IMR-90 (cell line): ENCODE results near the gene TPX2. TPM values are rescaled to one million over a fixed set of nuclear protein-coding genes. Genes with fewer than 3 reads are reported as not detected.

Source experiments
- ATAC-seq: fragments of 200-7000 bp; cut with Tn5 transposase; 2 replicates; pipeline ENCODE4 v1.9.1; 2020; ENCODE audit warnings: low read depth, mild to moderate bottlenecking, moderate library complexity
- BruUV-seq: library from RNA; stranded (reverse); fragments of 400-500 nt; replicated peaks from 2 replicates; lab custom pipeline; 2021; lab: Mats Ljungman, UMichigan
- CTCF ChIA-PET: fragments of 300-600 bp; formaldehyde crosslinking; extraction: SDS; loops from one replicate; lab custom pipeline; 2021; ENCODE audit warnings: antibody characterized with exemption; lab: Yijun Ruan, JAX
- POLR2A ChIA-PET: fragments of 300-600 bp; sonication (Branson Sonifier 250); formaldehyde crosslinking; loops from one replicate; lab custom pipeline; 2022; ENCODE audit warnings: antibody characterized with exemption; ENCODE audit not compliant: unreplicated experiment; lab: Charles Lee
- DNase-seq: peaks from one replicate; pipeline ENCODE4 v3.0.0; 2013
- H2AFZ ChIP-seq: replicated peaks from 2 replicates; pipeline ENCODE3; 2013; ENCODE audit warnings: low read length, mild to moderate bottlenecking; ENCODE audit not compliant: poor library complexity
- H2AK5ac ChIP-seq: 2 replicates; pipeline ENCODE4 v1.6.1; 2013; ENCODE audit warnings: low read depth, low read length, inconsistent platforms
- H2AK9ac ChIP-seq: replicated peaks from 2 replicates; pipeline ENCODE3; 2013; ENCODE audit warnings: mild to moderate bottlenecking, low read depth, low read length, moderate library complexity; ENCODE audit not compliant: poor library complexity
- H2BK120ac ChIP-seq: 2 replicates; pipeline ENCODE4 v1.6.1; 2013; ENCODE audit warnings: low read depth, low read length, inconsistent platforms
- H2BK15ac ChIP-seq: 3 replicates; pipeline ENCODE4 v1.6.1; 2013; ENCODE audit warnings: low read depth, low read length, inconsistent platforms
- H2BK20ac ChIP-seq: 2 replicates; pipeline ENCODE4 v1.6.1; 2013; ENCODE audit warnings: low read depth, mild to moderate bottlenecking, inconsistent platforms, low read length, moderate library complexity
- H2BK5ac ChIP-seq: 2 replicates; pipeline ENCODE4 v1.6.1; 2013; ENCODE audit warnings: mild to moderate bottlenecking, low read depth, low read length, inconsistent platforms; ENCODE audit not compliant: poor library complexity, severe bottlenecking
- H3K14ac ChIP-seq: replicated peaks from 2 replicates; pipeline ENCODE4 v1.6.1; 2013; ENCODE audit warnings: low read depth, low read length, inconsistent platforms
- H3K18ac ChIP-seq: 2 replicates; pipeline ENCODE4 v1.6.1; 2013; ENCODE audit warnings: low read depth, low read length, control low read depth
- H3K23ac ChIP-seq: 2 replicates; pipeline ENCODE4 v1.6.1; 2013; ENCODE audit warnings: low read depth, low read length, inconsistent platforms
- H3K27ac ChIP-seq: 2 replicates; pipeline ENCODE4 v1.5.1; 2013; ENCODE audit warnings: mild to moderate bottlenecking, control low read depth, low read length; ENCODE audit not compliant: insufficient read depth
- H3K27me3 ChIP-seq: 2 replicates; pipeline ENCODE4 v1.6.1; 2013; ENCODE audit warnings: low read length; ENCODE audit not compliant: control insufficient read depth, insufficient read depth
- H3K36me3 ChIP-seq: 2 replicates; pipeline ENCODE4 v1.6.1; 2013; ENCODE audit warnings: low read length, mixed read lengths; ENCODE audit not compliant: control insufficient read depth, insufficient read depth
- H3K4ac ChIP-seq: 2 replicates; pipeline ENCODE4 v1.6.1; 2013; ENCODE audit warnings: low read depth, low read length, inconsistent platforms
- H3K4me1 ChIP-seq: 2 replicates; pipeline ENCODE4 v1.6.1; 2013; ENCODE audit warnings: low read length, mixed read lengths; ENCODE audit not compliant: control insufficient read depth, insufficient read depth
- H3K4me2 ChIP-seq: 2 replicates; pipeline ENCODE4 v1.6.1; 2013; ENCODE audit warnings: low read depth, mild to moderate bottlenecking, control low read depth, low read length, moderate library complexity
- H3K4me3 ChIP-seq: 2 replicates; pipeline ENCODE4 v1.5.1; 2013; ENCODE audit warnings: low read depth, mild to moderate bottlenecking, control low read depth, low read length, moderate library complexity; ENCODE audit not compliant: insufficient read depth
- H3K56ac ChIP-seq: 2 replicates; pipeline ENCODE4 v1.6.1; 2013; ENCODE audit warnings: low read length, inconsistent platforms; ENCODE audit not compliant: insufficient read depth; ENCODE audit errors: extremely low read depth
- H3K79me1 ChIP-seq, 2 experiments: 2 replicates each; pipeline ENCODE4 v1.6.1; 2013; ENCODE audit warnings: low read length in 2 of 2, inconsistent platforms in 1 of 2, low read depth in 1 of 2
- H3K9ac ChIP-seq: 2 replicates; pipeline ENCODE4 v1.6.1; 2013; ENCODE audit warnings: low read depth, low read length, control low read depth
- H3K9me1 ChIP-seq: 2 replicates; pipeline ENCODE4 v1.6.1; 2013; ENCODE audit warnings: low read length, inconsistent platforms; ENCODE audit not compliant: insufficient read depth
- H3K9me3 ChIP-seq: 2 replicates; pipeline ENCODE4 v1.6.1; 2013; ENCODE audit warnings: low read length; ENCODE audit not compliant: control insufficient read depth, insufficient read depth
- H4K20me1 ChIP-seq: 2 replicates; pipeline ENCODE4 v1.6.1; 2013; ENCODE audit warnings: low read length, inconsistent platforms; ENCODE audit not compliant: insufficient read depth
- H4K5ac ChIP-seq: 2 replicates; pipeline ENCODE4 v1.6.1; 2013; ENCODE audit warnings: mild to moderate bottlenecking, low read depth, low read length, control low read depth
- H4K8ac ChIP-seq, 2 experiments: 2 replicates each; pipeline ENCODE4 v1.6.1; 2013; ENCODE audit warnings: low read depth in 2 of 2, low read length in 2 of 2, control low read depth in 1 of 2, inconsistent platforms in 1 of 2
- H4K91ac ChIP-seq: 2 replicates; pipeline ENCODE4 v1.6.1; 2013; ENCODE audit warnings: low read depth, low read length, inconsistent platforms; ENCODE audit not compliant: insufficient read depth
- RFX5 ChIP-seq: IDR thresholded peaks from 2 replicates; pipeline ENCODE4 v1.8.0; 2012; ENCODE audit warnings: low read depth, mild to moderate bottlenecking, low read length, moderate library complexity
- WGBS, 2 experiments: methylation state at CpG; one replicate each; pipeline versions ENCODE4 v1.1.5 to v1.1.7; 2013; ENCODE audit warnings: missing lambda C conversion rate in 2 of 2; ENCODE audit not compliant: insufficient read length in 1 of 2; ENCODE audit errors: extremely low coverage in 2 of 2; 5-methylcytosine and 5-hydroxymethylcytosine counted together
- dilution Hi-C: fragments of 300-500 bp; cut with HindIII; formaldehyde crosslinking; loops from one replicate; pipeline ENCODE4 v1.14.3; 2018; ENCODE audit warnings: low sequenced_read_pairs; ENCODE audit not compliant: unreplicated experiment
- in situ Hi-C: fragments of 300-500 bp; cut with MboI; formaldehyde crosslinking; loops from 3 replicates; pipeline ENCODE4 v1.14.3; 2019; ENCODE audit warnings: low sequenced_read_pairs, inconsistent platforms, mixed read lengths
- intact Hi-C: fragments of 100-400 bp; cut with micrococcal nuclease; formaldehyde crosslinking; loops from 2 replicates; pipeline ENCODE4 v1.10.0; 2022
- polyA plus RNA-seq, 3 experiments: library from polyadenylated mRNA; depleted of rRNA; stranded (reverse); fragments of >200 nt; gene quantifications; 2 replicates each; pipeline ENCODE4 v1.2.3, GENCODE V29; 2012; ENCODE audit warnings: low replicate concordance in 1 of 3
- total RNA-seq: library from RNA; depleted of rRNA; stranded (reverse); fragments of >200 nt; gene quantifications from 2 replicates; pipeline ENCODE4 v1.2.3, GENCODE V29; 2012

Gene TPX2
- total and polyA plus RNA-seq, 2 of the 4 experiments (the other 2 are of a cell fraction): 28.5 to 72.2 TPM

DNA sequence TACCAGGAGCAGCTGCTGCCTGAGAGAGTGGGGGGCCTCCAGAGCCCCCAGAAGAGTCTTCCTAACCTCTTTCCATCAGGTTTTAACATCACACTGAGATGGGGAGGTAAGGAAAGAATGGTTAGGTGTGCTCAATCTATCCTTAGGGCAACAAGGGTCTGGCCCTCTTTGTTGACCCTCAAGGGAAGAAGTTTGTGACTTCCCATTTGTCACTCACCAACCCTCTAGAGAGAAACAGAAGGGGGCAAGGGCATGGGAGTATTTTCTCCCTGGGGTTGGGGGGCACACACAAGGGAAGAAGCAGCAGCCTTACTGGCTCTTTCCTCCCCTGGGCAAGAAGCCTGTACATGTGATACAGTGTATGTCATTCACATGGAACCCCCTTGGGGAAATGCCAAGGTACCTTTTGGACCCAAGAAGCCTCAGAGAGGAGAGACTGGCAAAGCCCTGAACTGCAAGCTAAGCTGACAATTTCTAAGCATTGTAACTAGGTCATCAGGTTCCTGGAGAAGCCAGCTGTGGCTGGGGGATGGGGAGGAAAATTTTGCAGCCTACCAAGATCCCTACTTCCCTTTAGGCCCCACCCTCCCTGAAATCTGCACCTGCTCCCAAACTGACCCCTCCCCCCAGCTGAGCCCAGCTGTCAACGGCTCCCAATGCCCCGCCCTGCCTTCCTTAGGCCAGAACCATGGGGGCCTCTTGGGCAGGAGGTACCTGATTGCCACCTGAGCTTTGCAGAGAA is 30.9 kb upstream of the TPX2 start:
- H3K4me3 ChIP-seq: no peak overlapping the region
- no peak for TF ChIP-seq RFX5
- H4K8ac ChIP-seq: no peak overlapping the region
- H3K27me3 ChIP-seq: no peaks in the 10 kb centered on the region
- H3K9ac ChIP-seq: no peak overlapping the region
- CTCF ChIA-PET: no interaction called here
- peaks cover 34% of the 10 kb centered on the region for H3K9me1 ChIP-seq
- no peak overlapping the region for H2BK20ac ChIP-seq
- WGBS, 2 experiments: no CpG with 5 or more reads among the region's 2 CpGs
- in situ Hi-C loops (no loop called here), intact Hi-C loops (no loop called here), dilution Hi-C loops (no loop called here)
- no peak overlapping the region for H3K27ac ChIP-seq
- H4K20me1 ChIP-seq: no peaks in the 10 kb centered on the region
- H3K36me3 ChIP-seq: peaks cover 21% of the 10 kb centered on the region
- peaks cover 43 to 81% of the 10 kb centered on the region in 2 experiments for H3K79me1 ChIP-seq
- ATAC-seq: no peak
- DNase-seq: no peak
- H4K91ac ChIP-seq: no peak overlapping the region
- no peak overlapping the region for H2AK5ac ChIP-seq
- H2BK15ac ChIP-seq: no peak overlapping the region
- H3K18ac ChIP-seq: no peak overlapping the region
- no peak overlapping the region for H3K4ac ChIP-seq
- no TSS peak for BruUV-seq
- H4K5ac ChIP-seq: no peak overlapping the region
- H3K9me3 ChIP-seq: no peaks in the 10 kb centered on the region
- H3K4me1 ChIP-seq: peaks cover 17% of the 10 kb centered on the region
- H3K56ac ChIP-seq: no peak overlapping the region
- no peak overlapping the region for H2AK9ac ChIP-seq
- no peak overlapping the region for H3K14ac ChIP-seq
- H2AFZ ChIP-seq: no peak overlapping the region
- no peak overlapping the region for H3K4me2 ChIP-seq
- H2BK120ac ChIP-seq: no peak overlapping the region
- no peak overlapping the region for H2BK5ac ChIP-seq
- POLR2A ChIA-PET: no interaction called here
- no peak overlapping the region for H3K23ac ChIP-seq
